WTC11 (cell line): Measurements from ENCODE around the gene MTCL1. TPM values are rescaled to one million over a fixed set of nuclear protein-coding genes. Genes with fewer than 3 reads are reported as not detected.

Source experiments
- ATAC-seq: fragments of 200-7000 bp; cut with Tn5 transposase; 2 replicates; pipeline ENCODE4 v1.10.0; 2021; ENCODE audit warnings: mild to moderate bottlenecking, moderate library complexity
- CTCF ChIA-PET: fragments of 300-600 bp; sonication (Branson Sonifier 250); formaldehyde crosslinking; loops from one replicate; lab custom pipeline; 2021; ENCODE audit warnings: antibody characterized with exemption; lab: Charles Lee
- POLR2A ChIA-PET: fragments of 350-600 bp; sonication (Branson Sonifier 250); formaldehyde crosslinking; loops from one replicate; lab custom pipeline; 2021; ENCODE audit warnings: antibody characterized with exemption; lab: Charles Lee
- DNase-seq: peaks from one replicate; pipeline ENCODE4 v3.0.0; 2021; ENCODE audit warnings: low spot score
- H3K27ac Mint-ChIP-seq: 2 replicates; pipeline ENCODE4 v1.8.0; 2021; ENCODE audit warnings: mixed read lengths
- H3K27me3 Mint-ChIP-seq: 2 replicates; pipeline ENCODE4 v1.8.0; 2021; ENCODE audit warnings: low read depth, mild to moderate bottlenecking, moderate library complexity, mixed read lengths
- H3K36me3 Mint-ChIP-seq: 2 replicates; pipeline ENCODE4 v1.8.0; 2021; ENCODE audit warnings: mixed read lengths
- H3K4me1 Mint-ChIP-seq: 2 replicates; pipeline ENCODE4 v1.8.0; 2022; ENCODE audit warnings: mixed read lengths
- H3K4me3 Mint-ChIP-seq: 2 replicates; pipeline ENCODE4 v1.8.0; 2021; ENCODE audit warnings: mild to moderate bottlenecking, moderate library complexity, mixed read lengths
- H3K9me3 Mint-ChIP-seq: 2 replicates; pipeline ENCODE4 v1.8.0; 2021; ENCODE audit warnings: mixed read lengths
- CBFB ChIP-seq: sonication (generic); formaldehyde crosslinking; IDR thresholded peaks from 2 replicates; pipeline ENCODE4 v1.8.1; 2022; ENCODE audit warnings: mild to moderate bottlenecking, low read depth, missing genetic modification reagents
- EMX1 ChIP-seq: fragments of 250-450 bp; sonication (Bioruptor Pico); IDR thresholded peaks from 2 replicates; pipeline ENCODE4 v1.8.0; 2021; ENCODE audit warnings: mild to moderate bottlenecking
- FOXK1 ChIP-seq: sonication (generic); formaldehyde crosslinking; IDR thresholded peaks from 2 replicates; pipeline ENCODE4 v1.8.0; 2022; ENCODE audit warnings: mild to moderate bottlenecking, moderate library complexity, missing genetic modification reagents
- IRF2 ChIP-seq: sonication (generic); formaldehyde crosslinking; IDR thresholded peaks from 2 replicates; pipeline ENCODE4 v1.8.0; 2022; ENCODE audit warnings: low read depth, missing genetic modification reagents, borderline replicate concordance
- JAZF1 ChIP-seq: fragments of 250-450 bp; sonication (Bioruptor Pico); IDR thresholded peaks from 2 replicates; pipeline ENCODE4 v1.9.0; 2021; ENCODE audit warnings: moderate library complexity, mild to moderate bottlenecking, inconsistent platforms
- RELA ChIP-seq: sonication (generic); formaldehyde crosslinking; IDR thresholded peaks from 2 replicates; pipeline ENCODE4 v1.8.1; 2022; ENCODE audit warnings: missing genetic modification reagents, mild to moderate bottlenecking, borderline replicate concordance
- USF1 ChIP-seq: sonication (generic); formaldehyde crosslinking; IDR thresholded peaks from 2 replicates; pipeline ENCODE4 v1.8.0; 2022; ENCODE audit warnings: mild to moderate bottlenecking, missing genetic modification reagents
- ZNF138 ChIP-seq: sonication (generic); formaldehyde crosslinking; conservative IDR thresholded peaks from 2 replicates; pipeline ENCODE4 v1.8.1; 2022; ENCODE audit warnings: mild to moderate bottlenecking, moderate library complexity, missing genetic modification reagents
- ZNF396 ChIP-seq: fragments of 250-450 bp; sonication (Bioruptor Pico); IDR thresholded peaks from 2 replicates; pipeline ENCODE4 v1.8.0; 2021; ENCODE audit warnings: mild to moderate bottlenecking, moderate library complexity, borderline replicate concordance
- ZNF423 ChIP-seq: fragments of 250-450 bp; sonication (Bioruptor Pico); IDR thresholded peaks from 2 replicates; pipeline ENCODE4 v2.1.2; 2022; ENCODE audit warnings: mild to moderate bottlenecking, moderate library complexity
- ZNF532 ChIP-seq: fragments of 250-450 bp; sonication (Bioruptor Pico); IDR thresholded peaks from 2 replicates; pipeline ENCODE4 v1.9.0; 2021; ENCODE audit warnings: mild to moderate bottlenecking, borderline replicate concordance
- total RNA-seq: library from RNA; stranded (reverse); gene quantifications from 3 replicates; pipeline ENCODE4 v1.2.3, GENCODE V29; 2021
- TF ChIP-seq, protein P1 (sequence below): sonication (generic); formaldehyde crosslinking; conservative IDR thresholded peaks from 2 replicates; pipeline ENCODE4 v1.8.1; 2022; ENCODE audit warnings: mild to moderate bottlenecking, missing genetic modification reagents
- TF ChIP-seq, protein P2 (sequence below): sonication (generic); formaldehyde crosslinking; IDR thresholded peaks from 2 replicates; pipeline ENCODE4 v1.8.0; 2023; ENCODE audit warnings: mild to moderate bottlenecking, missing genetic modification reagents
- TF ChIP-seq, protein P3 (sequence below): sonication (generic); formaldehyde crosslinking; IDR thresholded peaks from 2 replicates; pipeline ENCODE4 v1.8.1; 2023; ENCODE audit warnings: mild to moderate bottlenecking, missing genetic modification reagents, borderline replicate concordance

MTCL1 gene
- total RNA-seq, 1 experiment from 2014 or later, result 64.3 TPM

DNA sequence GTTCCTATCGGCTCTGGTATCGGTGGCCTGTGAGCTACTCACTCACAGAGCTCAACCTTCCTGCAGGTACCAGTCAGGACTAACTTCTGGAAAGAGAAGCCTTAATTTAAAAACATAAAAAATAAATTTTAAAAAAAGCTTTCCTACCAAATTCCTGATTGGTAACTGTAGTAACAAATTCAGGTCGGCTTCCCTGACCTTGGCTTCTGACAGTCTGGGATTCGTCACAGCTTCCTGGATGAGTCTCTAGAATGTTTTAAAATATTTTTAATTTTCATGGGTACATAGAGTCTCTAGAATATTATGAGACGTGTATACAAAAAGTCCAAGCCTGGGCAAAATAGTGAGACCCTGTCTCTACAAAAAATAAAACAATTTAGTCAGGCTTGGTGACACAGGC lies 45.0 kb upstream of the MTCL1 start:
- Mint-ChIP-seq H3K4me3 (no peak overlapping the region), H3K27ac (peak overlapping the region; percentile 33; the same call in 1 of the 2 replicates), H3K9me3 (peaks cover 4% of the 10 kb centered on the region), H3K27me3 (peaks cover 2% of the 10 kb centered on the region; the same call in 1 of the 2 replicates), H3K4me1 (peaks cover 45% of the 10 kb centered on the region), H3K36me3 (no peaks in the 10 kb centered on the region)
- ChIA-PET POLR2A (no interaction called here), CTCF (interaction anchor here (0.8 to 2.0 kb wide), 2 partner anchors 37 to 328 kb away, joined by 4 to 6 read pairs; no protein-coding TSS in a partner anchor)
- ATAC-seq (no peak), DNase-seq (no peak)
- no peak for TF ChIP-seq EMX1 (CRISPR knock-in tag)
- no peak for TF ChIP-seq ZNF396 (CRISPR knock-in tag)
- TF ChIP-seq IRF2 (CRISPR knock-in tag), result no peak
- TF ChIP-seq JAZF1, result no peak
- TF ChIP-seq, protein P1, sequence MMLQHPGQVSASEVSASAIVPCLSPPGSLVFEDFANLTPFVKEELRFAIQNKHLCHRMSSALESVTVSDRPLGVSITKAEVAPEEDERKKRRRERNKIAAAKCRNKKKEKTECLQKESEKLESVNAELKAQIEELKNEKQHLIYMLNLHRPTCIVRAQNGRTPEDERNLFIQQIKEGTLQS (CRISPR knock-in tag), result no peak
- TF ChIP-seq ZNF423, result no peak
- TF ChIP-seq USF1 (CRISPR knock-in tag), result no peak
- TF ChIP-seq, protein P2, sequence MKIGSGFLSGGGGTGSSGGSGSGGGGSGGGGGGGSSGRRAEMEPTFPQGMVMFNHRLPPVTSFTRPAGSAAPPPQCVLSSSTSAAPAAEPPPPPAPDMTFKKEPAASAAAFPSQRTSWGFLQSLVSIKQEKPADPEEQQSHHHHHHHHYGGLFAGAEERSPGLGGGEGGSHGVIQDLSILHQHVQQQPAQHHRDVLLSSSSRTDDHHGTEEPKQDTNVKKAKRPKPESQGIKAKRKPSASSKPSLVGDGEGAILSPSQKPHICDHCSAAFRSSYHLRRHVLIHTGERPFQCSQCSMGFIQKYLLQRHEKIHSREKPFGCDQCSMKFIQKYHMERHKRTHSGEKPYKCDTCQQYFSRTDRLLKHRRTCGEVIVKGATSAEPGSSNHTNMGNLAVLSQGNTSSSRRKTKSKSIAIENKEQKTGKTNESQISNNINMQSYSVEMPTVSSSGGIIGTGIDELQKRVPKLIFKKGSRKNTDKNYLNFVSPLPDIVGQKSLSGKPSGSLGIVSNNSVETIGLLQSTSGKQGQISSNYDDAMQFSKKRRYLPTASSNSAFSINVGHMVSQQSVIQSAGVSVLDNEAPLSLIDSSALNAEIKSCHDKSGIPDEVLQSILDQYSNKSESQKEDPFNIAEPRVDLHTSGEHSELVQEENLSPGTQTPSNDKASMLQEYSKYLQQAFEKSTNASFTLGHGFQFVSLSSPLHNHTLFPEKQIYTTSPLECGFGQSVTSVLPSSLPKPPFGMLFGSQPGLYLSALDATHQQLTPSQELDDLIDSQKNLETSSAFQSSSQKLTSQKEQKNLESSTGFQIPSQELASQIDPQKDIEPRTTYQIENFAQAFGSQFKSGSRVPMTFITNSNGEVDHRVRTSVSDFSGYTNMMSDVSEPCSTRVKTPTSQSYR, result no peak
- no peak for TF ChIP-seq RELA (CRISPR knock-in tag)

- POLR2A ChIA-PET, result interaction anchor here (0.6 kb wide), 1 partner anchor 9 kb away, joined by 3 read pairs; no protein-coding TSS in a partner anchor
- H3K27ac Mint-ChIP-seq, result peak overlapping the region; percentile 69
Observed at GRCh38 chr18:8661754-8662559, 43.4 kb upstream of the MTCL1 start.

More at GRCh38 chr18:8661754-8662559, 43.4 kb upstream of the MTCL1 start:
- Mint-ChIP-seq H3K4me1 (peaks cover 45% of the 10 kb centered on the region), H3K9me3 (peaks cover 4% of the 10 kb centered on the region), H3K36me3 (no peaks in the 10 kb centered on the region), H3K27me3 (peaks cover 2% of the 10 kb centered on the region; the same call in 1 of the 2 replicates), H3K4me3 (peak overlapping the region; percentile 49)
- peak; percentile 72 for DNase-seq
- CTCF ChIA-PET, result interaction anchor here (0.5 to 3.0 kb wide), 8 partner anchors 9 to 325 kb away, joined by 3 to 19 read pairs (median 9); partner anchors contain the start of gene RAB12
- TF ChIP-seq FOXK1 (CRISPR knock-in tag), result no peak
- no peak for TF ChIP-seq CBFB (CRISPR knock-in tag)
- peak; percentile 65 for TF ChIP-seq ZNF423
- TF ChIP-seq ZNF138 (CRISPR knock-in tag), result no peak
- no peak for TF ChIP-seq JAZF1
- TF ChIP-seq, protein P3, sequence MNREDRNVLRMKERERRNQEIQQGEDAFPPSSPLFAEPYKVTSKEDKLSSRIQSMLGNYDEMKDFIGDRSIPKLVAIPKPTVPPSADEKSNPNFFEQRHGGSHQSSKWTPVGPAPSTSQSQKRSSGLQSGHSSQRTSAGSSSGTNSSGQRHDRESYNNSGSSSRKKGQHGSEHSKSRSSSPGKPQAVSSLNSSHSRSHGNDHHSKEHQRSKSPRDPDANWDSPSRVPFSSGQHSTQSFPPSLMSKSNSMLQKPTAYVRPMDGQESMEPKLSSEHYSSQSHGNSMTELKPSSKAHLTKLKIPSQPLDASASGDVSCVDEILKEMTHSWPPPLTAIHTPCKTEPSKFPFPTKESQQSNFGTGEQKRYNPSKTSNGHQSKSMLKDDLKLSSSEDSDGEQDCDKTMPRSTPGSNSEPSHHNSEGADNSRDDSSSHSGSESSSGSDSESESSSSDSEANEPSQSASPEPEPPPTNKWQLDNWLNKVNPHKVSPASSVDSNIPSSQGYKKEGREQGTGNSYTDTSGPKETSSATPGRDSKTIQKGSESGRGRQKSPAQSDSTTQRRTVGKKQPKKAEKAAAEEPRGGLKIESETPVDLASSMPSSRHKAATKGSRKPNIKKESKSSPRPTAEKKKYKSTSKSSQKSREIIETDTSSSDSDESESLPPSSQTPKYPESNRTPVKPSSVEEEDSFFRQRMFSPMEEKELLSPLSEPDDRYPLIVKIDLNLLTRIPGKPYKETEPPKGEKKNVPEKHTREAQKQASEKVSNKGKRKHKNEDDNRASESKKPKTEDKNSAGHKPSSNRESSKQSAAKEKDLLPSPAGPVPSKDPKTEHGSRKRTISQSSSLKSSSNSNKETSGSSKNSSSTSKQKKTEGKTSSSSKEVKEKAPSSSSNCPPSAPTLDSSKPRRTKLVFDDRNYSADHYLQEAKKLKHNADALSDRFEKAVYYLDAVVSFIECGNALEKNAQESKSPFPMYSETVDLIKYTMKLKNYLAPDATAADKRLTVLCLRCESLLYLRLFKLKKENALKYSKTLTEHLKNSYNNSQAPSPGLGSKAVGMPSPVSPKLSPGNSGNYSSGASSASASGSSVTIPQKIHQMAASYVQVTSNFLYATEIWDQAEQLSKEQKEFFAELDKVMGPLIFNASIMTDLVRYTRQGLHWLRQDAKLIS (CRISPR knock-in tag), result no peak
- no peak for TF ChIP-seq ZNF532 (CRISPR knock-in tag)
- peak; percentile 82 for ATAC-seq
